Neural progenitor cell (in vitro differentiated cells): ENCODE measurements around the gene TMED7. TPM values are rescaled to one million over a fixed set of nuclear protein-coding genes. Genes with fewer than 3 reads are reported as not detected.

Experiments used
- DNase-seq: peaks from one replicate; pipeline ENCODE4 v3.0.0-alpha.2; 2016; ENCODE audit warnings: low spot score
- H2AFZ ChIP-seq: fragments of 200-600 bp; sonication (generic); replicated peaks from 2 replicates; pipeline ENCODE4 v1.6.1; 2016; ENCODE audit warnings: antibody characterized with exemption
- H3F3A ChIP-seq: fragments of 200-600 bp; sonication (generic); 2 replicates; pipeline ENCODE4 v1.6.1; 2016; ENCODE audit warnings: antibody characterized with exemption, low read depth
- H3K27ac ChIP-seq: fragments of 200-600 bp; sonication (generic); 2 replicates; pipeline ENCODE4 v1.5.1; 2016; ENCODE audit warnings: mild to moderate bottlenecking
- H3K27me3 ChIP-seq: fragments of 200-600 bp; sonication (generic); 2 replicates; pipeline ENCODE4 v1.6.1; 2016; ENCODE audit warnings: mild to moderate bottlenecking, moderate library complexity
- H3K36me3 ChIP-seq: fragments of 200-600 bp; sonication (generic); 2 replicates; pipeline ENCODE4 v1.5.1; 2016
- H3K4me1 ChIP-seq: fragments of 200-600 bp; sonication (generic); 2 replicates; pipeline ENCODE4 v1.6.1; 2016; ENCODE audit warnings: mixed run types
- H3K4me2 ChIP-seq: fragments of 200-600 bp; sonication (generic); 2 replicates; pipeline ENCODE4 v1.6.1; 2016
- H3K4me3 ChIP-seq: fragments of 200-600 bp; sonication (generic); 2 replicates; pipeline ENCODE4 v1.5.1; 2016
- H3K79me2 ChIP-seq: fragments of 200-600 bp; sonication (generic); 2 replicates; pipeline ENCODE4 v1.6.1; 2016; ENCODE audit warnings: low read depth
- H3K9ac ChIP-seq: fragments of 200-600 bp; sonication (generic); 2 replicates; pipeline ENCODE4 v1.6.1; 2016
- H3K9me3 ChIP-seq: fragments of 200-600 bp; sonication (generic); 2 replicates; pipeline ENCODE4 v1.5.1; 2016; ENCODE audit warnings: low read depth
- H4K20me1 ChIP-seq: fragments of 200-600 bp; sonication (generic); 2 replicates; pipeline ENCODE4 v1.6.1; 2016; ENCODE audit warnings: low read depth
- H3K27ac Mint-ChIP-seq: 3 replicates; pipeline ENCODE4 v1.8.0; 2021; ENCODE audit warnings: mixed read lengths
- H3K27me3 Mint-ChIP-seq: 2 replicates; pipeline ENCODE4 v1.8.0; 2022; ENCODE audit warnings: low read depth, mild to moderate bottlenecking, inconsistent platforms, moderate library complexity, mixed read lengths; ENCODE audit not compliant: insufficient read depth
- H3K36me3 Mint-ChIP-seq: 3 replicates; pipeline ENCODE4 v1.8.0; 2021; ENCODE audit warnings: mixed read lengths
- H3K4me1 Mint-ChIP-seq: 3 replicates; pipeline ENCODE4 v1.8.0; 2021; ENCODE audit warnings: mixed read lengths
- H3K4me3 Mint-ChIP-seq: 3 replicates; pipeline ENCODE4 v1.8.0; 2021; ENCODE audit warnings: mild to moderate bottlenecking, moderate library complexity, mixed read lengths
- H3K9me3 Mint-ChIP-seq: 3 replicates; pipeline ENCODE4 v1.8.0; 2020; ENCODE audit warnings: mixed read lengths
- CTCF ChIP-seq: fragments of 200-600 bp; sonication (generic); IDR thresholded peaks from 2 replicates; pipeline ENCODE4 v1.5.1; 2017; ENCODE audit warnings: antibody characterized with exemption, mild to moderate bottlenecking
- EZH2 ChIP-seq: fragments of 200-600 bp; sonication (generic); IDR thresholded peaks from 2 replicates; pipeline ENCODE4 v1.6.1; 2017; ENCODE audit warnings: antibody characterized with exemption, mild to moderate bottlenecking, moderate library complexity
- EZH2phosphoT487 ChIP-seq: fragments of 200-600 bp; sonication (generic); IDR thresholded peaks from 2 replicates; pipeline ENCODE4 v1.6.1; 2017; ENCODE audit warnings: antibody characterized with exemption
- total RNA-seq: library from RNA; depleted of rRNA; stranded (reverse); fragments of >200 nt; gene quantifications from 2 replicates; pipeline ENCODE4 v1.2.3, GENCODE V29; 2015; ENCODE audit warnings: low replicate concordance

The TMED7 gene
- total RNA-seq, 1 donor from 2014 or later: 112 TPM

- H3K27ac Mint-ChIP-seq: no peak overlapping the region
- peaks cover 26% of the 10 kb centered on the region for H3K36me3 ChIP-seq
- H3F3A ChIP-seq: peaks cover 2% of the 10 kb centered on the region
- peaks cover 68% of the 10 kb centered on the region for H3K79me2 ChIP-seq
- no peaks in the 10 kb centered on the region for H3K27me3 Mint-ChIP-seq
- no peak overlapping the region for H3K4me3 ChIP-seq
- no peak overlapping the region for H3K4me3 Mint-ChIP-seq
- no peaks in the 10 kb centered on the region for H3K27me3 ChIP-seq
- peaks cover 54% of the 10 kb centered on the region for H4K20me1 ChIP-seq
- TF ChIP-seq EZH2phosphoT487 (no peak), CTCF (no peak), EZH2 (no peak)
- H2AFZ ChIP-seq: no peak overlapping the region
- H3K27ac ChIP-seq: no peak overlapping the region
- H3K9me3 ChIP-seq: no peaks in the 10 kb centered on the region
- H3K9ac ChIP-seq: no peak overlapping the region
- H3K4me1 Mint-ChIP-seq: peaks cover 15% of the 10 kb centered on the region
- H3K36me3 Mint-ChIP-seq: peaks cover 17% of the 10 kb centered on the region
- H3K4me2 ChIP-seq: peak overlapping the region; percentile 92
- DNase-seq: peak; percentile 20
- H3K4me1 ChIP-seq: peaks cover 35% of the 10 kb centered on the region
- no peaks in the 10 kb centered on the region for H3K9me3 Mint-ChIP-seq
These were observed 4.4 kb downstream of the TMED7 start for GRCh38 chr5:115621365-115621900.

- H4K20me1 ChIP-seq: peaks cover 18% of the 10 kb centered on the region
- Mint-ChIP-seq H3K27me3 (peaks cover 2% of the 10 kb centered on the region), H3K4me3 (no peak overlapping the region), H3K9me3 (no peaks in the 10 kb centered on the region), H3K27ac (no peak overlapping the region), H3K4me1 (peaks cover 3% of the 10 kb centered on the region), H3K36me3 (peaks cover 21% of the 10 kb centered on the region)
- H3K79me2 ChIP-seq: peaks cover 28% of the 10 kb centered on the region
- no peak overlapping the region for H2AFZ ChIP-seq
- no peak for DNase-seq
- TF ChIP-seq EZH2phosphoT487 (no peak), CTCF (no peak)
- H3K4me3 ChIP-seq: no peak overlapping the region
- H3K4me2 ChIP-seq: no peak overlapping the region
- peaks cover 6% of the 10 kb centered on the region for H3K4me1 ChIP-seq
- no peaks in the 10 kb centered on the region for H3K9me3 ChIP-seq
- peaks cover 43% of the 10 kb centered on the region for H3K36me3 ChIP-seq
- no peak overlapping the region for H3K27ac ChIP-seq
- no peaks in the 10 kb centered on the region for H3F3A ChIP-seq
- H3K27me3 ChIP-seq: no peaks in the 10 kb centered on the region
- no peak overlapping the region for H3K9ac ChIP-seq
These were observed 8.9 kb downstream of the TMED7 start for GRCh38 chr5:115616892-115617291.

- H3K27me3 Mint-ChIP-seq: peaks cover 2% of the 10 kb centered on the region
- Histone ChIP-seq H3K27me3 (no peaks in the 10 kb centered on the region), H3K9ac (no peak overlapping the region), H4K20me1 (peaks cover 14% of the 10 kb centered on the region), H3K79me2 (peaks cover 23% of the 10 kb centered on the region), H2AFZ (no peak overlapping the region), H3K9me3 (no peaks in the 10 kb centered on the region), H3K4me2 (no peak overlapping the region), H3K4me3 (no peak overlapping the region), H3K36me3 (peaks cover 43% of the 10 kb centered on the region), H3F3A (no peaks in the 10 kb centered on the region), H3K27ac (no peak overlapping the region), H3K4me1 (peaks cover 2% of the 10 kb centered on the region)
- no peak overlapping the region for H3K4me3 Mint-ChIP-seq
- no peaks in the 10 kb centered on the region for H3K9me3 Mint-ChIP-seq
- H3K27ac Mint-ChIP-seq: no peak overlapping the region
- peaks cover 2% of the 10 kb centered on the region for H3K4me1 Mint-ChIP-seq
- H3K36me3 Mint-ChIP-seq: peaks cover 21% of the 10 kb centered on the region
- TF ChIP-seq EZH2phosphoT487 (no peak), CTCF (no peak), EZH2 (no peak)
- DNase-seq: no peak
These were observed 9.4 kb downstream of the TMED7 start for GRCh38 chr5:115616472-115616871.
